GM21786 (cell line): ENCODE data around the gene KRT33B.
"Not testable (repeated sequence)": the region's sequence is repeated elsewhere in the genome, so short reads cannot be mapped to it uniquely, and the experiment has no call there.

Experiments used
- ATAC-seq: cut with Tn5 transposase; IDR thresholded peaks from one replicate; pipeline ENCODE4 v1.9.1; 2021; ENCODE audit not compliant: unreplicated experiment

Gene KRT33B

GRCh38 chr17:41394254-41394996 is 24.8 kb upstream of the KRT33B start:
- ATAC-seq: no peak

GRCh38 chr17:41393826-41394225 is 24.2 kb upstream of the KRT33B start:
- ATAC-seq: no peak

GRCh38 chr17:41393294-41393693 is 23.7 kb upstream of the KRT33B start:
- no peak for ATAC-seq

GRCh38 chr17:41392278-41392677 is 22.7 kb upstream of the KRT33B start:
- ATAC-seq: no peak

GRCh38 chr17:41391535-41391934 is 21.9 kb upstream of the KRT33B start:
- no peak for ATAC-seq

- ATAC-seq: no peak
These were observed 20.9 kb upstream of the KRT33B start for GRCh38 chr17:41390411-41390938.

- no peak for ATAC-seq
These were observed 18.1 kb upstream of the KRT33B start for GRCh38 chr17:41387670-41388069.

- ATAC-seq: no peak
These were observed 16.6 kb upstream of the KRT33B start for GRCh38 chr17:41386227-41386626.

- ATAC-seq: no peak
These were observed 14.1 kb upstream of the KRT33B start for GRCh38 chr17:41383690-41384089.

GRCh38 chr17:41382394-41382793 is 12.8 kb upstream of the KRT33B start:
- no peak for ATAC-seq

- ATAC-seq: not testable (repeated sequence)
These were observed 12.3 kb upstream of the KRT33B start, which contains the start of gene KRT34 for GRCh38 chr17:41381943-41382342. Gene KRT34 (minus strand): TSS chr17:41382306. CDS start chr17:41382246, 60 bp downstream.

GRCh38 chr17:41380091-41380490 is 10.5 kb upstream of the KRT33B start:
- not testable (repeated sequence) for ATAC-seq

GRCh38 chr17:41377546-41377945 is 7.9 kb upstream of the KRT33B start:
- ATAC-seq: no peak

GRCh38 chr17:41369023-41369422 is 590 bp downstream of the KRT33B start:
- ATAC-seq: no peak

- ATAC-seq: no peak
These were observed 2.1 kb downstream of the KRT33B start for GRCh38 chr17:41367426-41368075.

GRCh38 chr17:41366070-41366469 is 3.5 kb downstream of the KRT33B start:
- no peak for ATAC-seq

- ATAC-seq: no peak
These were observed 5.7 kb downstream of the KRT33B start for GRCh38 chr17:41363881-41364280.

- ATAC-seq: no peak
These were observed 9.2 kb downstream of the KRT33B start for GRCh38 chr17:41360296-41360995.

- ATAC-seq: no peak
These were observed 15.1 kb downstream of the KRT33B start for GRCh38 chr17:41354536-41354935.

GRCh38 chr17:41352597-41353366 is 16.8 kb downstream of the KRT33B start:
- no peak for ATAC-seq

- no peak for ATAC-seq
These were observed 18.4 kb downstream of the KRT33B start for GRCh38 chr17:41351177-41351576.
